HG02623 (cell line): Measurements from ENCODE around the gene HSD17B2.

Experiments used
- ATAC-seq: cut with Tn5 transposase; IDR thresholded peaks from one replicate; pipeline ENCODE4 v1.9.1; 2021; ENCODE audit warnings: moderate library complexity; ENCODE audit not compliant: unreplicated experiment

The HSD17B2 gene

DNA sequence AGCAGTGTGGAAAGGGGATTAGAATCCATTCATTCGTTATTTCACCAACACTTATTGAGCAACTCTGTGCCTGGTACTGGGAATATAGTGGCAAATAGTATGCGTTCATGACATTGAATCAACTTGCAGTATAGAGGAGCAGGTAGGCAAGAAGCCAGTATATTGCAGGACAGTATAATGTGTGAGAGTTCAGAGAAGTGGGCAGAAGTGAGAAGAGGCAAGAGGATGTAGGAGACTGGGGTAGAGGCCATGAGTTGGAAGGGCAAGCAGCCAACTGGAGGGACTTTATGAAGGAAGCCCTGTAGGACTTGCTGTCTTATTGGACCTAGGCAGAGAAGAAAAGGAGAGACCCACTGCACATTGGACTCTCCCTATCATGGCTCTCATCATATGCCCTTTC, 12.3 kb downstream of the HSD17B2 start:
- no peak for ATAC-seq

DNA sequence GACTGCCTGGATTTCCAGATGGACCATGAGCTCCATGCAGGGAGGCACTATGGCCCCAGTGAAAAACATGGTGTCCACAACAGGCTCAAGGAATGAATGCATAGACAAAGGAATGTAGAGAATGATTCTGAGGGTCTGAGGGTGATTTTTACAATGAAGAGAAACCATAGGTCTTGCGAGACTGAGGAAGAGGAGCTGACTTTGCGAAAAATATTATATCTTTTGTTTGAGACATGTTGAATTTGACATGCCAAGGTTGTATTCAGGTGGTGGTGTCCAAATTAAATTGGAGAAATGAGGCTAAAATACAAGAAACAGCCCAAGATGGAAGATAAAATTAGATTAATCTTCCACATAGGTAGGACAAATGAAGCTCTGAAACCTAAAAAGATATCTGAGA, 12.7 kb downstream of the HSD17B2 start:
- ATAC-seq, result no peak

- ATAC-seq, result no peak
These were observed 14.4 kb downstream of the HSD17B2 start for GRCh38 chr16:82049484-82049883.

DNA sequence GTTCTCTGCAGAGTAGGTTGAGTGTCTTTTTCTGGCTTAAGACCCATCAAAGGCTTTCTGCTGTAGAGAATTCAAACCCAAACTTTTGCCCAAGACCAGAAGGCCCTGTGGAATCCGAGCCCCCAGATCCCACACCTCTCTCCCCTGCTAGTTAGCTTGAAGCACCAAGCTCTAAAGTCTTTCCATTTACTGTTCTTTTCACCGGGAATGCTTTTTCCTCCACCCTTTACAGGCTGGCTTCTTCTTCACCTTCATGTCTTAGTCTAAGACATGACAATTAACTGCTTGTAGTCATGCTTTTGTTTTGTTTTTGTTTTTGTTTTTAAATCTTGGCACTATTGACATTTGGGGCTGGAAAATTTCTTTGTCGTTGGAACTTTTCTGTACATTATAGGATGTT, 15.5 kb downstream of the HSD17B2 start:
- no peak for ATAC-seq

GRCh38 chr16:82050909-82051357, 15.9 kb downstream of the HSD17B2 start:
- no peak for ATAC-seq

- no peak for ATAC-seq
These were observed 16.6 kb downstream of the HSD17B2 start for GRCh38 chr16:82051656-82052055.

- ATAC-seq, result no peak
These were observed 20.1 kb downstream of the HSD17B2 start for GRCh38 chr16:82055117-82055516.

DNA sequence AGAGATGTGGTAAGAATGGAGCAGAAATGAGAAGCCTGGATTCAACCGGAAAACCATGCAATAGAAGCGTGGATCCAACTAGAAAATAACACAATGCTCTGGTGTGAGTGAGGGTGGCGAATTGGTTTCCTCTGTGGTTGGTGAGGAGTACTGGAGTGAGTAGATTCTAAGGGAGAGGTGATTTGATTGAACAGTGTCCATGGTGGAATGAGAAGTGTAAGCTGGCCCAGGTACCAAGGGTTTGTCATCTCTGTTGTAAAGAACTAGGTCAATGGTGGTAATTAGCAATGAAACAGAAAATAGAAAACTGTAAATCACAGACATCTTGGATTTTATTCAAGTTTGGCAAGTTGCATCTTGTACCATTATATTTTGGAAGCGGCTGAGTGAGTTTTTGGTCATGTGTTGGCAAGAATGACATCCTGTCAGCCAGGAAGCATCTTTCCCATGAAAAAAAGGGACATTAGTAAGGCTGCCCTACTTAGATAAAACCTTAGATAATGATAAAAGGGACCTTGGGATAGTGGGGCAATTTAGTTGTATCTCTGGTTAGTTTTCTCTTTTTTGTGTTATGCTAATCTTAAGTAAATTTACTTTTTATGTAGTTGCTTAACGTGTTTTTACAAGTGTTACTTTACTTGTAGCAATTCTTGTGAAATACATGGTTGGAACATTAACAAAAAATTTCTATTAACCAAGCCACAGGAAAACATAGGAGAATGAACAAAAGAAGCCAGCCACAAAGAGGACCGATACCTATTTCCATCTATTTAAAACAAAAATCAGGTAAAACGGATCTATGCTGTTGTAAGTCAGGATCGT, 20.9 kb downstream of the HSD17B2 start:
- ATAC-seq, result no peak

- no peak for ATAC-seq
These were observed 21.5 kb downstream of the HSD17B2 start for GRCh38 chr16:82056550-82056896.

GRCh38 chr16:82059161-82059982, 24.3 kb downstream of the HSD17B2 start:
- ATAC-seq, result no peak

- ATAC-seq, result no peak
These were observed 24.9 kb downstream of the HSD17B2 start for GRCh38 chr16:82059983-82060421.

DNA sequence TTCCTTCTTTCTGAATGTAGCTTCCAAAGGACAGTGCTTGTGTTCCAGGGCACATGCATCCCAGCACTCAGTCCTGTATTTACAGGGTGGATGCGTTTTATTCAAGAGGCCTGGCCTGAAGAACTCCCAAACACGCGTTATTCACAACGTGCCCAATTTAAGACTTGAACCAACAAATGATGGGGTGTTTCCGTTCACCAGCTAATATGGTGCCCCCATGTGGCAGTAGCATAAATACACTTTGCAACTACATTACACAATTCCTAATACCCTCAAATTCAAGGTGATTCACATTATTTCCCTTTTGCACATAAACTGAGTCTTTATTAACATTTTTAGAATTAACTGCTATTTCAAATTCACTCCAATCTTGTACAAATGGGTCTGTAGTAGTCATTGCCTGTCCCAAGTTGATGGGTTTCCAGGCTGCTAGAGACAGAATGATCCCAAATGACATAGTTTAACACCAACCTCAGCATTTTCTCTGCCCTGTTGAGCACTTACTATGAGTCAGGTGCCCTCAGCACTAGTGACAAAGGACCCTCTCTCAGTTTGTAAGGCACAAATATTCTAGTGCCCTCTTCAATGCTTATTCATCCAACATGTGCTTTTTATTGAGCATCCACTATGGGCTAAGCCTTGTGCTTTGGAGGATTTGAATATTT, 26.9 kb downstream of the HSD17B2 start:
- no peak for ATAC-seq

DNA sequence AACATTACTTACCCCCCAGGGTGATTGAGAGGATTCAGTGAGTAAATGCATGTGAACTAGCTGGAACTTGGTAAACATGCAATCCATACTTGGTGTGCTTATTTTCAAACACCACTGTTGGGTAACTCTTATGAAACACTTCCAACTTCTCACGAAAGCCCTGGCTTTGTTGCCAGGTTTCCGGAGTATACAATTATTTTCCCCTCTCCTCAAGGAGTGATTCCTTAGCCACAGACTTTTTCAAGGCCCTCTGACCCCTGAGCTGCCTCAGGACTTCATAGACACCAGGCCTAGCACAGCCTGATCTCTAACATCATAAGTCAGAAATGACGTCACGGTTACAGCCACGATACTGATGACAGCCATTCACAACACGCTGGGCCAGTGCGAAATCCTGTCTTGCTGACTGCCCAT, 27.6 kb downstream of the HSD17B2 start:
- ATAC-seq, result no peak

GRCh38 chr16:82063456-82064082, 28.5 kb downstream of the HSD17B2 start:
- no peak for ATAC-seq

- ATAC-seq, result no peak
These were observed 32.2 kb downstream of the HSD17B2 start for GRCh38 chr16:82067042-82067803.

GRCh38 chr16:82067804-82068325, 32.8 kb downstream of the HSD17B2 start:
- ATAC-seq, result no peak

DNA sequence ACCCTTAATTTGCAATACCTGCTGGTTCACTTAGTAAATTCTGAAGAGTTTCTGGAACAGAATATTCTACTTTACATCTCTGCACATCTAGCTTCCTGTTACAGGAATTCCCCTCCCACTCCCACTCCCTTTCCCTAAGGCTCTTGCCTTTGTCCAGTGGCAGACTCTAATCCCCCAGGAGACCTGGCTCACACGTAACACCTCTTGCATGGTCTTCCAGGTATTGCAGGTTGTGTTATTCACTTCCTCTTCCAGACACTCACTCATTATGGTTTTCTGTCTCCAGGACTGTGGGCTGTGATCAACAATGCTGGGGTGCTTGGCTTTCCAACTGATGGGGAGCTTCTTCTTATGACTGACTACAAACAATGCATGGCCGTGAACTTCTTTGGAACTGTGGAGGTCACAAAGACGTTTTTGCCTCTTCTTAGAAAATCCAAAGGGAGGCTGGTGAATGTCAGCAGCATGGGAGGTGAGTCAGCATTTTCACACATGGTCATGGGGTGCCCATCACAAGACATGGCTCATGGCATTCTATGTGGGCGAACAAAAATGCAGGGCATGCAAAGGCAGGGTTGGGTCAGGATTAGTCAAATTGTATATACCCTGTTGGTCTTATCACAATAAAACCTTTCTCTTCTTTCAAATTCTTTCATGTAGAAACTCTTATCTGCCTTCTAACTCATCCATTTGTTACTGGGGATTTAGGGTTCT, 35.8 kb downstream of the HSD17B2 start:
- ATAC-seq, result no peak

GRCh38 chr16:82071421-82071820, 36.4 kb downstream of the HSD17B2 start:
- no peak for ATAC-seq

GRCh38 chr16:82072313-82072712, 37.3 kb downstream of the HSD17B2 start:
- ATAC-seq, result no peak
